Prostate gland (tissue), 2 donors: ENCODE data around the gene CBR3.

ENCODE experiments used
- CTCF ChIP-seq, 4 experiments: fragments of 200-600 bp in 2 of 4; fragments of 450-650 bp in 2 of 4; sonication (generic) in 2 of 4; IDR thresholded peaks; 1 replicate in 3 of 4; 2 replicates in 1 of 4; pipeline ENCODE4 v1.5.1; 2016 to 2019; ENCODE audit warnings: antibody characterized with exemption in 4 of 4, mild to moderate bottlenecking in 2 of 4, moderate library complexity in 2 of 4
- POLR2A ChIP-seq: fragments of 450-650 bp; IDR thresholded peaks from one replicate; pipeline ENCODE4 v1.6.1; 2016; ENCODE audit warnings: antibody characterized with exemption, mild to moderate bottlenecking
- POLR2AphosphoS5 ChIP-seq: sonication (generic); formaldehyde crosslinking; IDR thresholded peaks from one replicate; pipeline ENCODE4 v1.6.1; 2017; ENCODE audit warnings: antibody characterized with exemption

GRCh38 chr21:36093512-36093911 is 41.4 kb upstream of the CBR3 start:
- no peak for TF ChIP-seq CTCF (IDR thresholded peaks at IDR 0.05)
- TF ChIP-seq POLR2AphosphoS5, result no peak
- no peak for TF ChIP-seq POLR2A
